Loucy (cell line): ENCODE measurements around the gene SPTB.

ENCODE experiments used
- H2AFZ ChIP-seq: fragments of 200-600 bp; sonication (generic); 2 replicates; pipeline ENCODE4 v1.6.0; 2016; ENCODE audit warnings: antibody characterized with exemption, mild to moderate bottlenecking, low read length, moderate library complexity
- H3F3A ChIP-seq: fragments of 200-600 bp; 2 replicates; pipeline ENCODE4 v1.6.0; 2016; ENCODE audit warnings: antibody characterized with exemption, low read depth, mild to moderate bottlenecking
- H3K27me3 ChIP-seq: fragments of 200-600 bp; sonication (generic); 2 replicates; pipeline ENCODE4 v1.6.1; 2014; ENCODE audit warnings: low read length, mild to moderate bottlenecking; ENCODE audit not compliant: insufficient read depth, poor library complexity, severe bottlenecking
- H3K36me3 ChIP-seq: fragments of 200-600 bp; sonication (generic); 2 replicates; pipeline ENCODE4 v1.6.1; 2016; ENCODE audit warnings: low read length; ENCODE audit not compliant: insufficient read depth
- H3K4me1 ChIP-seq: fragments of 200-600 bp; sonication (generic); 2 replicates; pipeline ENCODE4 v1.5.1; 2014; ENCODE audit warnings: low read length, mild to moderate bottlenecking; ENCODE audit not compliant: insufficient read depth, poor library complexity, severe bottlenecking
- H3K4me2 ChIP-seq: fragments of 200-600 bp; sonication (generic); 2 replicates; pipeline ENCODE4 v1.6.0; 2014; ENCODE audit warnings: antibody characterized with exemption, low read length, low read depth, mild to moderate bottlenecking; ENCODE audit not compliant: poor library complexity, severe bottlenecking
- H3K4me3 ChIP-seq: fragments of 200-600 bp; sonication (generic); 2 replicates; pipeline ENCODE4 v1.5.1; 2014; ENCODE audit warnings: low read length, mild to moderate bottlenecking, mixed read lengths; ENCODE audit not compliant: poor library complexity, severe bottlenecking
- H3K79me2 ChIP-seq: fragments of 200-600 bp; sonication (generic); 2 replicates; pipeline ENCODE4 v1.6.1; 2014; ENCODE audit warnings: low read length; ENCODE audit not compliant: insufficient read depth
- H3K9ac ChIP-seq: fragments of 200-600 bp; sonication (generic); 2 replicates; pipeline ENCODE4 v1.6.0; 2014; ENCODE audit warnings: mild to moderate bottlenecking, low read depth, low read length, moderate library complexity; ENCODE audit not compliant: poor library complexity, severe bottlenecking
- H3K9me2 ChIP-seq: fragments of 200-600 bp; sonication (generic); replicated peaks from 2 replicates; pipeline ENCODE4 v1.6.1; 2016; ENCODE audit warnings: low read depth, low read length, mixed read lengths
- H3K9me3 ChIP-seq: fragments of 200-600 bp; sonication (generic); 2 replicates; pipeline ENCODE4 v1.6.1; 2014; ENCODE audit warnings: mild to moderate bottlenecking, antibody characterized with exemption, low read length, low read depth; ENCODE audit not compliant: insufficient read depth
- H4K20me1 ChIP-seq: fragments of 200-600 bp; sonication (generic); 2 replicates; pipeline ENCODE4 v1.6.0; 2014; ENCODE audit warnings: antibody characterized with exemption, low read length, mild to moderate bottlenecking; ENCODE audit not compliant: insufficient read depth, poor library complexity, severe bottlenecking
- CTCF ChIP-seq: fragments of 200-600 bp; sonication (generic); conservative IDR thresholded peaks from 2 replicates; pipeline ENCODE4 v1.5.1; 2014; ENCODE audit warnings: mild to moderate bottlenecking, antibody characterized with exemption, low read length
- EZH2phosphoT487 ChIP-seq: fragments of 200-600 bp; IDR thresholded peaks from 2 replicates; pipeline ENCODE4 v1.6.1; 2018; ENCODE audit warnings: antibody characterized with exemption, mild to moderate bottlenecking, moderate library complexity, borderline replicate concordance

Gene SPTB

GRCh38 chr14:64845878-64846277, 33.8 kb downstream of the SPTB start:
- Histone ChIP-seq H3K36me3 (no peaks in the 10 kb centered on the region), H3F3A (no peaks in the 10 kb centered on the region), H3K4me3 (no peak overlapping the region), H3K4me1 (no peaks in the 10 kb centered on the region), H3K9ac (no peak overlapping the region), H3K9me3 (no peaks in the 10 kb centered on the region), H3K4me2 (no peak overlapping the region), H3K79me2 (no peaks in the 10 kb centered on the region), H2AFZ (no peak overlapping the region), H3K9me2 (no peaks in the 10 kb centered on the region), H4K20me1 (no peaks in the 10 kb centered on the region), H3K27me3 (peaks cover 4% of the 10 kb centered on the region)
- TF ChIP-seq CTCF (no peak), EZH2phosphoT487 (no peak)

GRCh38 chr14:64844969-64845536, 34.7 kb downstream of the SPTB start:
- Histone ChIP-seq H4K20me1 (no peaks in the 10 kb centered on the region), H3K4me3 (no peak overlapping the region), H3F3A (no peaks in the 10 kb centered on the region), H3K36me3 (no peaks in the 10 kb centered on the region), H3K4me1 (no peaks in the 10 kb centered on the region), H3K9me2 (no peaks in the 10 kb centered on the region), H3K27me3 (peaks cover 4% of the 10 kb centered on the region), H3K9me3 (no peaks in the 10 kb centered on the region), H3K4me2 (no peak overlapping the region), H3K9ac (no peak overlapping the region), H2AFZ (no peak overlapping the region), H3K79me2 (no peaks in the 10 kb centered on the region)
- TF ChIP-seq CTCF (no peak), EZH2phosphoT487 (no peak)

GRCh38 chr14:64844272-64844671, 35.4 kb downstream of the SPTB start:
- no peaks in the 10 kb centered on the region for H3K9me3 ChIP-seq

More at GRCh38 chr14:64844272-64844671, 35.4 kb downstream of the SPTB start:
- Histone ChIP-seq H3K4me2 (no peak overlapping the region), H3K27me3 (peaks cover 4% of the 10 kb centered on the region), H4K20me1 (no peaks in the 10 kb centered on the region), H3K4me1 (no peaks in the 10 kb centered on the region), H2AFZ (no peak overlapping the region), H3K9ac (no peak overlapping the region), H3K36me3 (no peaks in the 10 kb centered on the region), H3K4me3 (no peak overlapping the region), H3K9me2 (no peaks in the 10 kb centered on the region), H3K79me2 (no peaks in the 10 kb centered on the region), H3F3A (no peaks in the 10 kb centered on the region)
- TF ChIP-seq CTCF (no peak), EZH2phosphoT487 (no peak)
